GM18505 (cell line): Measurements from ENCODE around the gene PCDHA3.
"Not testable (repeated sequence)": the region's sequence is repeated elsewhere in the genome, so short reads cannot be mapped to it uniquely, and the experiment has no call there.

ENCODE experiments used
- ATAC-seq: cut with Tn5 transposase; IDR thresholded peaks from one replicate; pipeline ENCODE4 v1.9.1; 2021; ENCODE audit not compliant: unreplicated experiment
- POLR2A ChIP-seq: IDR thresholded peaks from 4 replicates; pipeline ENCODE4 v1.6.1; 2011; ENCODE audit warnings: borderline replicate concordance; ENCODE audit not compliant: insufficient read depth, insufficient read length; ENCODE audit errors: extremely low read depth

PCDHA3 gene

DNA sequence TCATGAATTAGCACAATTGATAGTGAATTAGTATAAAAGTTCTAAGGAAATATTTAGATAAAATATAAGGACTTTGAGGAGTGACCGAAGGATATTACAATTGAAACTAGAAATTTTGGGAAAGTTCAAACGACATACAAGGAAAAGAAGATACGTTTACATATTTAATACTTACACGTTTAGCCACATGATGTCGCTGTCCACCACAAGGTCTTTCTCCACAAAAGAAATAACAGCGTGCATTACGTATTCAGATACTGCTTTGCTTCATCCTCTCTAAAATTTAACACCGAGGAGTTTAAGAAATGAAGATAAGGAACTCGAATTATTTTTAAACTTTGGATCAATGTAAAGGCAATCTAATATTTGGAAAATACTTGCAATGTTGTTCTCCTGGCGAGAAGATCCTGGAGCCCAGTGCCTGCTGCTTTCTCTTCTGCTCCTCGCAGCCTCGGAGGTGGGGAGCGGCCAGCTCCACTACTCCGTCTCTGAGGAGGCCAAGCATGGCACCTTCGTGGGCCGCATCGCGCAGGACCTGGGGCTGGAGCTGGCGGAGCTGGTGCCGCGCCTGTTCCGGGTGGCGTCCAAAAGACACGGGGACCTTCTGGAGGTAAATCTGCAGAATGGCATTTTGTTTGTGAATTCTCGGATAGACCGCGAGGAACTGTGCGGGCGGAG is at the start of gene PCDHA3:
Gene PCDHA3 (plus strand): TSS at position 242 of the 678 bp plus-strand sequence.
- no peak for TF ChIP-seq POLR2A

DNA sequence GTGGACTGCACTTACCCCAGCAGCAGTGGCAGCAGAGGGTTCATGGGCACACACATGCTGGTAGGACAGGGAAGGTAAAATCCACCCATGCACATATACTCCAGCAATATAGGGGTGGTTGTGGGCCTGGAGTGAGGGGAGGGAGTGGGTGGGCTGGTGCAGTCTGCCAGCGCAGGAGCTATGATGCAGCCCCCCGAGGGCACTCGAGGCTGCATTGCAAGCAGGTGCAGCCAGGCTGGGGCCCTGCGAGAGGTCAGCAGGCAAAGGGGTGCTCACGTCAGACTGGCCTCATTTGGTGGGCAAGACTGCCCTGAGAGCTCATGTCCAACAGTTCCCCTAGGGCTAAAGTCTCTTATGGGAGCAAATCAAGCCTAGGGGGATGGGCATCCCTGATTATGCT is 47.3 kb upstream of the PCDHA3 start:
- no peak for TF ChIP-seq POLR2A
- ATAC-seq = no peak

More for the DNA sequence above, at the start of gene PCDHA3:
- no peak for ATAC-seq

DNA sequence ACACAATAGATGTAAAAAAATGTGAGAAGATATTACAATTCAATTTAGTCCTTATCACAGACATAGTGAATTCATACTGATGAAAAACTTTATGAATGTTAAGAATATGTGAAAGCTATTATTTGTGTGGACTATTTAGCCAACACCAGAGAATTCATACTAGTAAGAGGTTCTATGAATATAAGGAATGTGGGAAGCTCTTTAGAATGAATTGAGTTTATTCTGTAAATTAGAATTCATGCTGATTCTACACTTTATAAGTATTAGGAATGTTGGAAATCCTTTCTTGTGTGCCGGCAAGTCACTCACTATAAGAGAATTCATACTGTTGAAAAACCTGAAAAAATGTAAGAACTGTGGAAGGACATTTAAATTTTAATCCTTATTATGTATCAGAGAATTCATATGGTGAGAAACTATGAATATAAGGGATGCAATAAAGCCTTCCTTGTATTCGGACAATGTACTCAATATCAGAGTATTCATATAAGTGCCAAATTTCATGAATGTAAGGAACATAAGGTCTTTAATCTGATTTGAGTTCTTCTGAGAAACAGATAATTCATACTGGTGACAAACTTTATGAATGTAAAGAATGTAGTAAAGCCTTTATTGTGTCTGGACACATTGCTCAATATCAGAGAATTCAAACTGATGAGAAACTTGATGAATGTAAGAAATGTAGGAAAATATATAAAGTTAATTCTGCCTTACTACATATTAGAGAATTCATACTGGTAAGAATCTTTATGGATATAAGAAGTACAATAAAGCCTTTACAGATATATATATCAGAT is 36.5 kb upstream of the PCDHA3 start:
- TF ChIP-seq POLR2A = no peak
- no peak for ATAC-seq

DNA sequence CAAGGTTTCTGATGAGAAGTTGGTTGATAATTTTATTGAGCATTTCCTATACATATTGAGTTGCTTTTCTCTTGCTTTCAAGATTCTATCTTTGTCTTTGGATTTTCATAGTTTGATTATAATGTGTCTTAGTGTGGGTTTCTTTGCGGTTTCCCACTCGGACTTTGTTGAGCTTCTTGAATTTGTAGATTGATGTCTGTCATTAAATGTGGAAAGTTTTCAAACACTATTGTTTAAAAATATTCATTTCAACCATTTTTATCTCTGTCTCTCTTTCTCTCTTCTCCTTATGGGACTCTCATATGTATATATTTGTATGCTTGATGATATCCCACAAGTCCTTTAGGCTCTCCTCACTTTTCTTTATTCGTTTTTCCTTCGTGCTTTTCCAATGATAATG is 33.4 kb upstream of the PCDHA3 start:
- ATAC-seq = no peak
- TF ChIP-seq POLR2A = no peak

DNA sequence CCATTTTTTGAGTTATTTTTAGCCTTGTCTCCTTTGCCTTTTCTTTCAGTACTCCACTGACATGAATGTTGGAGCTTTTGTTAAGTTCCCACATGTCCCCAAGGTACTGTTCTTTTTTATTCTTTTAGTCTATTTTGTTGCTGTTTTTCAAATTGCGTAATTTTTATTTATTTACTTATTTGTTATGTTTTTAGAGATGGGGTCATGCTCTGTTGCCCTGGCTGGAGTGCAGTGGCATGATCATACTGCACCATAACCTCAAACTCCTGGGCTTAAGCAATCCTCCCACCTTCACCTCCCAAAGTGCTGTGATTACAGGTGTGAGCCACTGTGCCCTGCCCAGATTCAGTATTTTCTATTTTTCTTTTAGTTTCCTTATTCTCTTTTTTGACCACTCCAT is 20.3 kb upstream of the PCDHA3 start:
- no peak for TF ChIP-seq POLR2A
- ATAC-seq = no peak

DNA sequence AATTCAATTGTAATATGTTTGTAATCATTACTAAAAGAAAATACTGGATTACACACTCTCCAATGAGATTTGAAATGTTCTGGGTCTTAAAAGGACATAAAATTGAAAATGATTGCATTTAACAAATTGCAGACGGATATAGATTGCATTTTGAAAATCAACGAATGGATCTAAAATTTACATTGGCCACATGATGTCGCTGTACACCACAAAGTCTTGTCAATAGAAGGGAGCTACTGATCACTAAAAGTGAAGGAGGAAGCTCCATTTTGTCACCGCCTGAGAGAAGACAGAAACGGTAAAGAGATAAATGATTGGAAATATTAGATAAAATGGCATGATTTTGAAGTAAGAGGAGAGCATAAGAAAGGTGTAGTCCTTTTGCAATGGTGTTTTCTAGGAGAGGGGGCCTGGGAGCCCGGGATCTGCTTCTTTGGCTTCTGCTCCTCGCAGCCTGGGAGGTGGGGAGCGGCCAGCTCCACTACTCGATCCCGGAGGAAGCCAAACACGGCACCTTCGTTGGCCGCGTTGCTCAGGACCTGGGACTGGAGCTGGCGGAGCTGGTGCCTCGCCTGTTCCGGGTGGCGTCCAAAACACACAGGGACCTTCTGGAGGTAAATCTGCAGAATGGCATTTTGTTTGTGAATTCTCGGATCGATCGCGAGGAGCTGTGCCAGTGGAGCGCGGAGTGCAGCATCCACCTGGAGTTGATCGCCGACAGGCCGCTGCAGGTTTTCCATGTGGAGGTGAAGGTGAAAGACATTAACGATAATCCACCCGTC is 14.8 kb upstream of the PCDHA3 start, which contains the start of gene PCDHA1:
Gene PCDHA1 (plus strand): TSS at position 236 of the 782 bp plus-strand sequence.
- ATAC-seq = no peak
- no peak for TF ChIP-seq POLR2A

DNA sequence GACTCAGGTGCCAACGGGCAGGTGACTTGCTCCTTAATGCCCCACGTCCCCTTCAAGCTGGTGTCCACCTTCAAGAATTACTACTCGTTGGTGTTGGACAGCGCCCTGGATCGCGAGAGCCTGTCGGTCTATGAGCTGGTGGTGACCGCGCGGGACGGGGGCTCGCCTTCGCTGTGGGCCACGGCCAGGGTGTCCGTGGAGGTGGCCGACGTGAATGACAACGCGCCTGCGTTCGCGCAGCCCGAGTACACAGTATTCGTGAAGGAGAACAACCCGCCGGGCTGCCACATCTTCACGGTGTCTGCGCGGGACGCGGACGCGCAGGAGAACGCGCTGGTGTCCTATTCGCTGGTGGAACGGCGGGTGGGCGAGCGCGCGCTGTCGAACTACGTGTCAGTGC is 13.4 kb upstream of the PCDHA3 start:
- not testable (repeated sequence) for ATAC-seq

DNA sequence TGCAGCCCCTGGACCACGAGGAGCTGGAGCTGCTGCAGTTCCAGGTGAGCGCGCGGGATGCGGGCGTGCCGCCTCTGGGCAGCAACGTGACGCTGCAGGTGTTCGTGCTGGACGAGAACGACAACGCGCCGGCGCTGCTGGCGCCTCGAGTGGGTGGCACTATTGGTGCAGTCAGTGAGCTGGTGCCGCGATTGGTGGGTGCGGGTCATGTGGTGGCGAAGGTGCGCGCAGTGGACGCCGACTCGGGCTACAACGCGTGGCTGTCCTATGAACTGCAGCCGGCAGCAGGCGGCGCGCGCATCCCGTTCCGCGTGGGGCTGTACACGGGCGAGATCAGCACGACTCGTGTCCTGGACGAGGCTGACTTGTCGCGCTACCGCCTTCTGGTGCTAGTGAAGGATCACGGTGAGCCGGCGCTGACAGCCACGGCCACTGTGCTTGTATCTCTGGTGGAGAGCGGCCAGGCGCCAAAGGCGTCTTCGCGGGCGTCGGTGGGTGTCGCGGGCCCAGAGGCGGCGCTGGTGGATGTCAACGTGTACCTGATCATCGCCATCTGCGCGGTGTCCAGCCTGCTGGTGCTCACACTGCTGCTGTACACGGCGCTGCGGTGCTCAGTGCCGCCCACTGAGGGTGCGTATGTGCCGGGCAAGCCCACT is 12.9 kb upstream of the PCDHA3 start:
- not testable (repeated sequence) for ATAC-seq

DNA sequence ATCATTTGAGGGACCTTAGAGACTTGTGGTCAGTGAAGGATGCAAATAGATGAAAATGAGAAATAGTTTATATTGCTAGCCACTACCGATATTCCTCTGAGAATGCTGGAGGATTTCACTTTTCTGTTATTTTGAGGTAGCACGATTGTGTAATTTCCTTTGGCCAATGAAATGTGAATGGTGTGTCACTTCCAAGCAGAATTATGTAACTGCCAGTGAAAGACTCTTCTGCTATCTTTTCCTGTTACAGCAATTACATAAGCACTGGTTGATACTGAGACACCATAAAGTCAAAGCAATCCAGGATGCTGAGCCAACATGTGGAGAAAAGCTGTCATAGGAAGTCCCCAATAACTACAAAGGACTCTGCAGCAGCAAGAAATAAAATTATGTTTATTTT is 9.8 kb upstream of the PCDHA3 start:
- ATAC-seq = no peak
- TF ChIP-seq POLR2A = no peak

DNA sequence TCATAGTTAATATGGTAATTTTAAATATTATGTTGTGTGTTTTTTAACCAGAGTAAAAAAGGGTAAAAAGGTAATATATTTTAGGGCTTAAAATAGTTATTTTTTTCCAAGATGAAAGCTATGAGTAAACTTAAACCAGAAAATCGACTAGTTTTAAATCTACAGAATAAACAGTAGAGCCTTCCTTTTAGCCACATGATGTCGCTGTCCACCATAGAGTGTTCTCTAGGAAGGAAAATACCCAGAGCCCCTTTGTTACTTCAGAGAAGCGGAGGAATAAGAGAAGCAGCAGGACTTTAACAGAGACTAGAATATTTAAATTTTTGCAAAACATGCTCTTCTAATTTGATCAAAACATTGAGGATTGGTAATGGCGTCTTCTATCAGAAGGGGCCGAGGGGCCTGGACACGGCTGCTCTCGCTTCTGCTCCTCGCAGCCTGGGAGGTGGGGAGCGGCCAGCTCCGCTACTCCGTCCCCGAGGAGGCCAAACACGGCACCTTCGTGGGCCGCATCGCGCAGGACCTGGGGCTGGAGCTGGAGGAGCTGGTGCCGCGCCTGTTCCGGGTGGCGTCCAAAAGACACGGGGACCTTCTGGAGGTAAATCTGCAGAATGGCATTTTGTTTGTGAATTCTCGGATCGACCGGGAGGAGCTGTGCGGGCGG is 6.1 kb upstream of the PCDHA3 start, which contains the start of gene PCDHA2:
Gene PCDHA2 (plus strand): TSS at position 258 of the 664 bp plus-strand sequence.
- no peak for ATAC-seq
- TF ChIP-seq POLR2A = no peak

DNA sequence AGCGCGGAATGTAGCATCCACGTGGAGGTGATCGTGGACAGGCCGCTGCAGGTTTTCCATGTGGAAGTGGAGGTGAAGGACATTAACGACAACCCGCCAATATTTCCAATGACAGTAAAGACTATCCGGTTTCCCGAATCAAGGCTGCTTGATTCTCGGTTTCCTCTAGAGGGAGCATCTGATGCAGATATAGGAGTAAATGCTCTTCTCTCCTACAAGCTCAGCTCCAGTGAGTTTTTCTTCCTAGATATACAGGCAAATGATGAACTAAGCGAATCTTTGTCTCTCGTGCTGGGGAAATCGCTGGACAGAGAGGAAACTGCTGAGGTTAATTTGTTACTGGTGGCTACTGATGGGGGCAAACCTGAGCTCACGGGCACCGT is 5.6 kb upstream of the PCDHA3 start:
- ATAC-seq = no peak
- no peak for TF ChIP-seq POLR2A

DNA sequence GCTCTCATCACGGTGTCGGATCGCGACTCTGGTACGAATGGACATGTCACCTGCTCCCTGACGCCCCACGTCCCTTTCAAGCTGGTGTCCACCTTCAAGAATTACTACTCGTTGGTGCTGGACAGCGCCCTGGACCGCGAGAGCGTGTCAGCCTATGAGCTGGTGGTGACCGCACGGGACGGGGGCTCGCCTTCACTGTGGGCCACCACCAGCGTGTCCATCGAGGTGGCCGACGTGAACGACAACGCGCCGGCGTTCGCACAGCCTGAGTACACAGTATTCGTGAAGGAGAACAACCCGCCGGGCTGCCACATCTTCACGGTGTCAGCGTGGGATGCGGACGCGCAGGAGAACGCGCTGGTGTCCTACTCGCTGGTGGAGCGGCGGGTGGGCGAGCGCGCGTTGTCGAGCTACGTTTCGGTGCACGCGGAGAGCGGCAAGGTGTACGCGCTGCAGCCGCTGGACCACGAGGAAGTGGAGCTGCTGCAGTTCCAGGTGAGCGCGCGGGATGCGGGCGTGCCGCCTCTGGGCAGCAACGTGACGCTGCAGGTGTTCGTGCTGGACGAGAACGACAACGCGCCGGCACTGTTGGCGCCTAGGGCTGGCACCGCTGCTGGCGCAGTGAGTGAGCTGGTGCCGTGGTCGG is 4.7 kb upstream of the PCDHA3 start:
- ATAC-seq = not testable (repeated sequence)
